Karpas-422 (cell line): Measurements from ENCODE around the gene LIN54. TPM values are rescaled to one million over a fixed set of nuclear protein-coding genes. Genes with fewer than 3 reads are reported as not detected.
"Not testable (repeated sequence)": the region's sequence is repeated elsewhere in the genome, so short reads cannot be mapped to it uniquely, and the experiment has no call there.

Experiments used
- DNase-seq: peaks from one replicate; pipeline ENCODE4 v3.0.0-alpha.2; 2015
- H2AFZ ChIP-seq: fragments of 200-600 bp; sonication (generic); 2 replicates; pipeline ENCODE4 v1.6.1; 2014; ENCODE audit warnings: antibody characterized with exemption, low read length, mixed read lengths
- H3K27ac ChIP-seq: fragments of 200-600 bp; sonication (generic); 2 replicates; pipeline ENCODE4 v1.5.1; 2014; ENCODE audit warnings: mild to moderate bottlenecking, low read length, moderate library complexity
- H3K27me3 ChIP-seq: fragments of 200-600 bp; sonication (generic); 2 replicates; pipeline ENCODE4 v1.6.1; 2014; ENCODE audit warnings: low read length, mixed read lengths
- H3K36me3 ChIP-seq: fragments of 200-600 bp; sonication (generic); 2 replicates; pipeline ENCODE4 v1.6.1; 2014; ENCODE audit warnings: low read length, mixed read lengths; ENCODE audit not compliant: insufficient read depth
- H3K4me1 ChIP-seq: fragments of 200-600 bp; sonication (generic); 2 replicates; pipeline ENCODE4 v1.6.1; 2014; ENCODE audit warnings: mild to moderate bottlenecking, low read length, mixed read lengths
- H3K4me2 ChIP-seq: fragments of 200-600 bp; sonication (generic); 2 replicates; pipeline ENCODE4 v1.6.1; 2014; ENCODE audit warnings: low read length, low read depth, mild to moderate bottlenecking; ENCODE audit not compliant: poor library complexity, severe bottlenecking
- H3K4me3 ChIP-seq: fragments of 200-600 bp; sonication (generic); 2 replicates; pipeline ENCODE4 v1.5.1; 2014; ENCODE audit warnings: mild to moderate bottlenecking, antibody characterized with exemption, low read length, mixed read lengths
- H3K79me2 ChIP-seq: fragments of 200-600 bp; sonication (generic); 2 replicates; pipeline ENCODE4 v1.6.1; 2014; ENCODE audit warnings: mild to moderate bottlenecking, low read length, mixed read lengths
- H3K9ac ChIP-seq: fragments of 200-600 bp; sonication (generic); 2 replicates; pipeline ENCODE4 v1.6.0; 2014; ENCODE audit warnings: low read length
- H3K9me2 ChIP-seq: fragments of 200-600 bp; sonication (generic), shearing (Covaris generic); replicated peaks from 2 replicates; pipeline ENCODE4 v1.6.0; 2014; ENCODE audit warnings: mild to moderate bottlenecking, low read length, moderate library complexity; ENCODE audit not compliant: insufficient read depth
- H3K9me3 ChIP-seq: fragments of 300-700, 200-600 bp; sonication (generic); 2 replicates; pipeline ENCODE4 v1.6.1; 2014; ENCODE audit warnings: low read length, mixed read lengths
- H4K20me1 ChIP-seq: fragments of 200-600 bp; sonication (generic); 2 replicates; pipeline ENCODE4 v1.6.1; 2014; ENCODE audit warnings: mild to moderate bottlenecking, antibody characterized with exemption, low read length, low read depth; ENCODE audit not compliant: insufficient read depth
- total RNA-seq: library from RNA; depleted of rRNA; stranded (reverse); fragments of >200 nt; shearing (Covaris generic); gene quantifications from 2 replicates; pipeline ENCODE4 v1.2.3, GENCODE V29; 2014; ENCODE audit warnings: low replicate concordance

Gene LIN54
- total RNA-seq, 1 experiment from 2014 or later, result 10.6 TPM

DNA sequence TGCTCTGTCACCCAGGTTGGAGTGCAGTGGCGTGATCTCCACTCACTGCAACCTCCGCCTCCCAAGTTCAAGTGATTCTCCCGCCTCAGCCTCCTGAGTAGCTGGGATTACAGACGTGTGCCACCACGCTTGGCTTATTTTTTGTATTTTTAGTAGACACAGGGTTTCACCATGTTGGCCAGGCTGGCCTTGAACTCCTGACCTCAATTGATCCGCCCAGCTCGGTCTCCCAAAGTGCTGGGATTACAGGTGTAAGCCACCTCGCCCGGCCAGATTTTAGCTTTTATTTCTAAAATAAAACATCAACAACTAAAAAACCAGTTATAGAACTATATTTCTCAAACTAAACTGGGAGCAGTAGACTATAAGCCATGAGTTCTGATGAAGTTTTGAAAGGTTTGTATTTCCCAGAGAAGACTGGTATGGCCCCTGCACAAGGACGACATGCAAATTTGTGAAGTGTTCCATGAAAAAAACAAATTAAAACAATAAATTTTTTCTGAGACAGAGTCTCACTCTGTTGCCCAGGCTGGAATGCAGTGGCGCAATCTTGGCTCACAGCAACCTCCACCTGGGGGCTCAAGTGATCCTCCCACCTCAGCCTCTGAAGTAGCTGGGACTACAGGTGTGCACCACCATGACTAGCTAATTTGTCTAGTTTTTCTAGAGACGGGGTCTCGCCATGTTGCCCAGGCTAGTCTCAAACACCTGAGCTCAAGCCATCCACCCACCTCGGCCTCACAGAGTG is 7.4 kb downstream of the LIN54 start:
- not testable (repeated sequence) for H3K9me3 ChIP-seq, H3K27ac ChIP-seq, H3K4me2 ChIP-seq, H2AFZ ChIP-seq, H3K9ac ChIP-seq, H3K9me2 ChIP-seq, H4K20me1 ChIP-seq, H3K27me3 ChIP-seq, H3K4me3 ChIP-seq, H3K4me1 ChIP-seq, DNase-seq, H3K36me3 ChIP-seq
- H3K79me2 ChIP-seq, result peaks cover 54% of the 10 kb centered on the region

DNA sequence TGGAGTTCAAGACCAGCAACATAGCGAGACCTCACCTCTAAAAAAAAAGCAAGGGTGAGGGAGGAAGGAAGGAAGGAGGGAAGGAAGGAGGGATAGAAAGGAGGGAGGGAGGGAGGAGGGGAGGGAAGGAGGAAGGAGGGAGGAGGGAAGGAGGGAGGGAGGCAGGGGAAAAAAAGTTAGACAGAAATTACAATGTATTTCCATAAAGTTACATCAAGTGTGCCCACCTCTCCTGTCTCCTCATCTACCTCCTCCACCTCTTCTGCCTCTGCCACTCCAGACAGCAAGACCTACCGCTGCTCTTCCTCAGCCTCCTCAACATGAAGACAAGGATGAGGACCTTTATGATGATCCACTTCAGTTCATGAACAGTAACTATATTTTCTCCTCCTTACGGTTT is 8.3 kb downstream of the LIN54 start:
- H3K4me1 ChIP-seq, result peaks cover 6% of the 10 kb centered on the region
- no peak overlapping the region for H2AFZ ChIP-seq
- H3K27me3 ChIP-seq, result no peaks in the 10 kb centered on the region
- no peaks in the 10 kb centered on the region for H4K20me1 ChIP-seq
- H3K9me3 ChIP-seq, result no peaks in the 10 kb centered on the region
- H3K9me2 ChIP-seq, result no peaks in the 10 kb centered on the region
- no peak overlapping the region for H3K4me3 ChIP-seq
- H3K9ac ChIP-seq, result no peak overlapping the region
- peaks cover 50% of the 10 kb centered on the region for H3K79me2 ChIP-seq
- H3K36me3 ChIP-seq, result no peaks in the 10 kb centered on the region
- H3K4me2 ChIP-seq, result no peak overlapping the region
- H3K27ac ChIP-seq, result no peak overlapping the region
- no peak for DNase-seq

DNA sequence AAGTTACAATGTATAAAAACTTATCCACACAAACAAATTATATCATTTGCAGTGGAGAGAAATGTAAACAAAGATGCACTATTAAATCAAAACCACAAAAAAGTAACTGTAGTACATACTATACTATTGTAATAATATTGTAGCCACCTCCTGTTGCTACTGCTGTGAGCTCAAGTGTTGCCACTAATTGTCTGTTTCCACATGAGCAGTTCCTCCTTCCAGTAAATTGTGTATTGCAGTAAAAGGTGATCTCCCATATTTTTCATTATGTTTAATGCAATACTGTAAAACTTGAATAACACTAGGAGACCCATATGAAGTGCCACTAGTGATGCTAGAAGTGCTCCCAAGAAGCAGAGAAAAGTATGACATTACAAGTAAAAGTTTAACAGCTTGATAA is 11.7 kb downstream of the LIN54 start:
- Histone ChIP-seq H3K9me3 (no peaks in the 10 kb centered on the region), H3K4me2 (no peak overlapping the region), H3K4me1 (peaks cover 6% of the 10 kb centered on the region), H3K9ac (no peak overlapping the region), H3K36me3 (no peaks in the 10 kb centered on the region), H3K9me2 (no peaks in the 10 kb centered on the region), H2AFZ (no peak overlapping the region), H4K20me1 (no peaks in the 10 kb centered on the region), H3K79me2 (peaks cover 54% of the 10 kb centered on the region), H3K4me3 (no peak overlapping the region), H3K27ac (no peak overlapping the region), H3K27me3 (no peaks in the 10 kb centered on the region)
- DNase-seq, result no peak

DNA sequence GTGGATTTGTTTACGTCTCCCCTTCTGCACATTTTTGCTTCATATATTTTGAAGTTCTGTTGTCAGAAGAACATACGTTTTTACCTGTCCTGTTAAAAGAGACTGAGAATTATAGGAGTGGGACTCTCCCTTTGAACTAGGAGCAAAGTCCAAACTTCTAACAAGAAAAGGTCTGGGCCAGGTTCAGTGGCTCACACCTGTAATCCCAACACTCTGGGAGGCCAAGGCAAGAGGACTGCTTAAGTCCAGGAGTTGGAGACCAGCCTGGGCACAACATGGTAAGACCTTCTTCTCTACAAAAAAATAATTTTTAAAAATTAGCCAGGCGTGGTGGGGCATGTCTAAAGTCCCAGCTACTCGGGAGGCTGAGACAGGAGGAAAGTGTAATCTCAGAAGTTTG is 15.8 kb downstream of the LIN54 start:
- no peak overlapping the region for H3K4me2 ChIP-seq
- H3K9me3 ChIP-seq, result no peaks in the 10 kb centered on the region
- H3K4me3 ChIP-seq, result no peak overlapping the region
- DNase-seq, result no peak
- no peaks in the 10 kb centered on the region for H3K27me3 ChIP-seq
- H3K36me3 ChIP-seq, result no peaks in the 10 kb centered on the region
- H3K79me2 ChIP-seq, result peaks cover 73% of the 10 kb centered on the region
- H2AFZ ChIP-seq, result no peak overlapping the region
- no peak overlapping the region for H3K27ac ChIP-seq
- no peaks in the 10 kb centered on the region for H4K20me1 ChIP-seq
- no peak overlapping the region for H3K9ac ChIP-seq
- peaks cover 6% of the 10 kb centered on the region for H3K4me1 ChIP-seq
- H3K9me2 ChIP-seq, result no peaks in the 10 kb centered on the region

DNA sequence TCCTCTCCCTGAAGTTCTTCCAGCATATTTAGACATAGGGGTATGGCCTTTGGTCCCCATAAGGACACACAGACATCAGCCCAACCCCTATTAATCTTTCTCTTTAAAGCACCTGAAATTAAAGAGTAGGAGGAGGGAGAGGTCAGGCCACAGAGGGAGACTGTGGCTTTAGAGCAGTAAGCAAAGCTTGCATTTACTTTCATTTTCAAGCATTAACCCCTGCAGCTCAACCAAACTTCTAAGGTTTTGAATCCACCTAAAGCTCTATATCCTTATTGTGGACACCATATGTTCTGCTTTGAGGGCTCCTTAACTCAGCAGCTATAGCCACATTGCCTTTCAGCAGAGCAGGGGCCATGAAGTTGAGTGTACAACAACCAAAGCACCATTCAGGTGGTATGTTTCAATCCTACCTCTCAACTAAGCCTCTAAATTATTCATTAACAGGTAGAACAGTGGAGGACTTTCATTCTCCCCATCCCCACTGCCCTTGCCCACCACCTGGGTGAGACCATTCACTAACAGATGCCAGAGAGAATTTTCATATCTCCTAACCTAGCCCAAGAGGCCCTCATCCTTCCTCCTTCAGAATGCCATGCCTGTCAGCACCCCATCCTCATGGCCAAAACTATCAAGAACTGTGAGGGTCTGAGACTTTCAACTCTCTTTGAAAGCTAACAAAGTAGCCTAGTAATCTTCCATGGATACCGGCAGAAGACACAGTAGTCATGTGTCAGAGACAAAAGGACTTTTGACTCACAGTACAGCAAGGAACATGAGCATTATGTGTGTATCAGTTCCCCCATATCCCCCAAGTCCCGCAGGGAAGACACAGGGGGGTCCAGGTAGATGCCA is 20.8 kb downstream of the LIN54 start:
- no peak overlapping the region for H3K9ac ChIP-seq

DNA sequence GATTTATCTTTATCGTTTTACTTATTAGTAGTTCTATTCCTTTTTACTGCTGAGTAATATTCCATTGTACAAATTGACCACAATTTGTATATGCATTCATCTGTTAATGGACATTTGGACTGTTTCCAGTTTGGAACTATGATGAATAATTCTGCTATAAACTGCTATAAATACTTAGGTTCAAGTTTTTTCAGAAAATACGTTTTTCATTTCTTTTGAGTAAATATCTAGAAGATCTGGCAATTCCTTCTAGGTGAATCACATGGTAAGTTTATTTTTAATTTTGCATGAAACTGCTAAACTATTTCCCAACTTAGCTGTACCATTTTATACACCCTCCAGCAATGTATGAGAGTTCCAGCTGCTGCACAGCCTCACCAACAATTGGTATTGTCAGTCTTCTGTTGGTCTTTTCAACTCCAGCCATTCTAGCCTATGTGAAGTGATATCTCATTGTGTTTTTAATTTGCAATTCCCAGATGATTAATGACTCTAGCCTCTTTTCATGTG is 22.2 kb downstream of the LIN54 start:
- no peaks in the 10 kb centered on the region for H3K4me1 ChIP-seq
- H3K9me2 ChIP-seq, result no peaks in the 10 kb centered on the region
- no peak overlapping the region for H2AFZ ChIP-seq
- H4K20me1 ChIP-seq, result no peaks in the 10 kb centered on the region
- H3K27me3 ChIP-seq, result no peaks in the 10 kb centered on the region
- no peak overlapping the region for H3K27ac ChIP-seq
- no peak overlapping the region for H3K4me3 ChIP-seq
- H3K36me3 ChIP-seq, result no peaks in the 10 kb centered on the region
- H3K9me3 ChIP-seq, result no peaks in the 10 kb centered on the region
- no peak overlapping the region for H3K4me2 ChIP-seq
- H3K79me2 ChIP-seq, result peaks cover 51% of the 10 kb centered on the region
- no peak for DNase-seq
- no peak overlapping the region for H3K9ac ChIP-seq

More for the DNA sequence above, 20.8 kb downstream of the LIN54 start:
- H3K9me3 ChIP-seq, result no peaks in the 10 kb centered on the region
- H3K4me3 ChIP-seq, result no peak overlapping the region
- H4K20me1 ChIP-seq, result no peaks in the 10 kb centered on the region
- H3K27me3 ChIP-seq, result no peaks in the 10 kb centered on the region
- no peak overlapping the region for H3K27ac ChIP-seq
- no peaks in the 10 kb centered on the region for H3K4me1 ChIP-seq
- H3K9me2 ChIP-seq, result no peaks in the 10 kb centered on the region
- H2AFZ ChIP-seq, result no peak overlapping the region
- DNase-seq, result no peak
- H3K79me2 ChIP-seq, result peaks cover 61% of the 10 kb centered on the region
- no peaks in the 10 kb centered on the region for H3K36me3 ChIP-seq
- no peak overlapping the region for H3K4me2 ChIP-seq

DNA sequence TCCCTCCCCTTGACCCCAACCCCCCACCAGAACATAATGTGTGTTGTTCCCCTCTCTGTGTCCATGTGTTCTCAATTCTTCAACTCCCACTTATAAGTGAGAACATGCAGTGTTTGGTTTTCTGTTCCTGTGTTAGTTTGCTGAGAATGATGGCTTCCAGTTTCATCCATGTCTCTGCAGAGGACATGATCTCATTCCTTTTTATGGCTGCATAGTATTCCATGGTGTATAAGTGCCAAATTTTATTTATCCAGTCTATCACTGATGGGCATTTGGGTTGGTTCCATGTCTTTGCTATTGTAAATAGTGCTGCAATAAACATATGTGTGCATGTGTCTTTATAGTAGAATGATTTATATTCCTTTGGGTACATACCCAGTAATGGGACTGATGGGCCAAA is 23.1 kb downstream of the LIN54 start:
- not testable (repeated sequence) for H3K27me3 ChIP-seq, H3K27ac ChIP-seq, H2AFZ ChIP-seq, H3K36me3 ChIP-seq, H3K4me1 ChIP-seq, DNase-seq, H3K9me2 ChIP-seq, H3K4me3 ChIP-seq, H3K9me3 ChIP-seq, H3K4me2 ChIP-seq, H4K20me1 ChIP-seq, H3K9ac ChIP-seq
- peaks cover 50% of the 10 kb centered on the region for H3K79me2 ChIP-seq

DNA sequence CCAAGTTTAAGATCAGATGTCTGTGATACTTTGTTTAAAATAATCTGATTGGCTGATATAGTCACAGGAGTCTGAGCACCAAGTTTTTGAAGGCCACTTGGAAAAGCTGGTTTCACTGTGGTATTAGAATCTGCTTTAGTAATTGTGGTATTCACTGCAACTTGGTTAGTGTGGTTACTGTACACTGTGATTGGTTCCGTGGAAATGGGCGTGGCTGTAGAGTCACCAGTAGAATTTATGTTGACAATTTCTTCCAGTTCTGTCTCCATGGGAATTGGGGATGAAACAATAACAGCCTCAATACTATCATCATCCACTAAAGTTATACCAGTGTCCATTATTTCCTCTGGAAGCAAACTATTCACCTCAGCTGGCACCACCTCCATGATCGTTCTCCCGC is 26.2 kb downstream of the LIN54 start:
- Histone ChIP-seq H3K36me3 (no peaks in the 10 kb centered on the region), H3K9me2 (no peaks in the 10 kb centered on the region), H3K4me2 (no peak overlapping the region), H3K27me3 (no peaks in the 10 kb centered on the region), H3K9me3 (no peaks in the 10 kb centered on the region), H3K4me3 (no peak overlapping the region), H3K4me1 (no peaks in the 10 kb centered on the region), H3K79me2 (peaks cover 23% of the 10 kb centered on the region), H3K27ac (no peak overlapping the region), H4K20me1 (no peaks in the 10 kb centered on the region), H2AFZ (no peak overlapping the region), H3K9ac (no peak overlapping the region)
- DNase-seq, result no peak
